ENCODE measurements around the gene LDHA. TPM values are rescaled to one million over a fixed set of nuclear protein-coding genes. Genes with fewer than 3 reads are reported as not detected.

Gene LDHA
- 181 TPM for total RNA-seq (2013)
- polyA plus RNA-seq, result 100 to 1,000 TPM; 191 to 501 (median 438) TPM
- polyA minus RNA-seq, result 56.2 and 76.1 TPM in 2 replicates
- 122 to 812 (median 215) reads per million in 11 experiments for total RNA-seq

GRCh38 chr11:18394275-18394927 is at the start of gene LDHA:
Gene LDHA (plus strand): TSS chr11:18394563. CDS start chr11:18396843, 2,280 bp downstream.
- DNase-seq, result peak; percentile 91 to 97 (median 94)

More at GRCh38 chr11:18394275-18394927, at the start of gene LDHA:
- peak within 1 kb of the TSS; percentile 98 for H3K4me2 ChIP-seq (replicated peaks; ENCODE audit: extremely low read depth, low read length, poor library complexity, severe bottlenecking)
- H3K4me1 ChIP-seq (ENCODE audit: control insufficient read depth in 1 of 2, insufficient read depth in 2 of 2, low read length in 2 of 2), result peaks cover 20 to 28% of the 10 kb centered on the region in 2 donors
- H3K36me3 Mint-ChIP-seq, result peaks cover 21 to 28% of the 10 kb centered on the region in 2 donors
- H3K27ac ChIP-seq (ENCODE audit: low read depth in 1 of 2, low read length in 2 of 2), result peak within 1 kb of the TSS; percentile 90 to 95
- no peaks in the 10 kb centered on the region for H3K9me3 ChIP-seq (replicated peaks in 1 of 2; ENCODE audit: control insufficient read depth in 1 of 2, insufficient read depth in 1 of 2, low read length in 2 of 2)
- H3K27me3 Mint-ChIP-seq (ENCODE audit: low read depth in 3 of 3), result peaks cover 0 to 3% (median 0%) of the 10 kb centered on the region in 3 donors
- peak within 1 kb of the TSS; percentile 96 to 99 for H3K4me3 Mint-ChIP-seq
- H3K27ac Mint-ChIP-seq, result peak within 1 kb of the TSS; percentile 94 to 98 (median 96)
- peaks cover 45% of the 10 kb centered on the region for H4K20me1 ChIP-seq (ENCODE audit: insufficient read depth, low read length)
- WGBS (ENCODE audit: insufficient coverage), result under 1% methylated on average over 60 of the region's 60 CpGs
- H3K4me3 ChIP-seq (replicated peaks in 1 of 3; ENCODE audit: low read depth in 2 of 3, low read length in 3 of 3), result peak within 1 kb of the TSS; percentile 78 to 93 (median 92)
- no peak for TF ChIP-seq CTCF (IDR thresholded peaks at IDR 0.05)
- peak within 1 kb of the TSS; percentile 94 for H3K9ac ChIP-seq (ENCODE audit: insufficient read depth, low read length, poor library complexity, severe bottlenecking)
- H3K4me1 Mint-ChIP-seq, result peaks cover 23% of the 10 kb centered on the region
- intact Hi-C loops (cut with micrococcal nuclease), result loop anchor here (1.0 to 10.0 kb wide), 6 partner anchors 10 to 240 kb away; partner anchors contain the start of genes GTF2H1 (in 1 of the 2), HPS5 (in 1 of the 2), SAA2 (in 1 of the 2) and SPTY2D1 (in 1 of the 2)
- no peaks in the 10 kb centered on the region for H3K27me3 ChIP-seq (ENCODE audit: control insufficient read depth in 2 of 2, insufficient read depth in 2 of 2, low read length in 2 of 2)
- peaks cover 55% of the 10 kb centered on the region for H3K79me2 ChIP-seq (ENCODE audit: insufficient read depth, low read length)
- H3K36me3 ChIP-seq (replicated peaks in 1 of 2; ENCODE audit: control insufficient read depth in 1 of 2, insufficient read depth in 2 of 2, low read length in 2 of 2), result peaks cover 23 to 28% of the 10 kb centered on the region in 2 donors
- H2AFZ ChIP-seq (ENCODE audit: insufficient read depth, low read depth, low read length, poor library complexity, severe bottlenecking), result peak within 1 kb of the TSS; percentile 69
- no peaks in the 10 kb centered on the region for H3K9me3 Mint-ChIP-seq
